ENCODE measurements around the gene VKORC1.

The VKORC1 gene

DNA sequence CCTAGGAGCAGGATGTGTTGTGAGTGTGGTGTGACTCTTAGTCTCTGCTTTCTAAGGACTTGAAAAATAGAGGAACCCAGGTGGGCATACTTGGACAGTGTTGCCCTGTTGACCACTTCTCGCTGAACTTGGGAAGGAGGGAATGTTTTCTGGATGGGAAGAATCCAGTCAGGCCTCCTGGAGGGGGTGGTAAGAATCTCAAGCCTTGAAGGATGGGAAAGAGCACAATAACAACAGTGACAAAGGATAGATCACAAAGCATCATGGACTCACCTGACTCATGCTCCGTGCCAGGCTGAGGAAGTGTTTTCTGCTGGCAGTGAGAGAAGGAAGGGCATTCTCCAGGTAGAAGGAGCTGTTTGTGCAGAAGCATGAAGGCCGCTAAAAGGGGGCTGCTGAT, 31.2 kb upstream of the VKORC1 start:
- H3K4me3 ChIP-seq (ENCODE audit: low read length) = no peak overlapping the region
- peaks cover 8% of the 10 kb centered on the region for H3K36me3 ChIP-seq (ENCODE audit: control insufficient read depth, insufficient read depth, low read length)
- H3K9me3 ChIP-seq (ENCODE audit: control insufficient read depth, low read length) = no peaks in the 10 kb centered on the region
- H3K9ac ChIP-seq (ENCODE audit: low read length) = no peak overlapping the region
- H3K27me3 ChIP-seq (ENCODE audit: control insufficient read depth, insufficient read depth, low read length) = no peaks in the 10 kb centered on the region
- peaks cover 41% of the 10 kb centered on the region for H3K4me1 ChIP-seq (ENCODE audit: control insufficient read depth, insufficient read depth, low read length)

DNA sequence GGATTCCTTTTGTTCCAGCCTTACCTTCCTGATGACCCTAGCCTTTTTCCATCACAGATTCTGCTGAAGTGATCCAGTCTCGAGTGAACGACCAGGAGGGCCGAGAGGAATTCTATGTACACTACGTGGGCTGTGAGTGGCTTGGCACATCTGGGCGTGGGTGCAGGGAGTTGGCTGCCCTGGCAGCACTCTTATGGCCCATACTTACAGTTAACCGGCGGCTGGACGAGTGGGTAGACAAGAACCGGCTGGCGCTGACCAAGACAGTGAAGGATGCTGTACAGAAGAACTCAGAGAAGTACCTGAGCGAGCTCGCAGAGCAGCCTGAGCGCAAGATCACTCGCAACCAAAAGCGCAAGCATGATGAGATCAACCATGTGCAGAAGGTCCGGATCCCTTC, 25.5 kb upstream of the VKORC1 start:
- no peak overlapping the region for H3K4me3 ChIP-seq (ENCODE audit: low read length)
- H3K27me3 ChIP-seq (ENCODE audit: control insufficient read depth, insufficient read depth, low read length) = no peaks in the 10 kb centered on the region
- no peak overlapping the region for H3K9ac ChIP-seq (ENCODE audit: low read length)
- no peaks in the 10 kb centered on the region for H3K9me3 ChIP-seq (ENCODE audit: control insufficient read depth, low read length)
- H3K36me3 ChIP-seq (ENCODE audit: control insufficient read depth, insufficient read depth, low read length) = peaks cover 5% of the 10 kb centered on the region
- H3K4me1 ChIP-seq (ENCODE audit: control insufficient read depth, insufficient read depth, low read length) = peaks cover 10% of the 10 kb centered on the region

DNA sequence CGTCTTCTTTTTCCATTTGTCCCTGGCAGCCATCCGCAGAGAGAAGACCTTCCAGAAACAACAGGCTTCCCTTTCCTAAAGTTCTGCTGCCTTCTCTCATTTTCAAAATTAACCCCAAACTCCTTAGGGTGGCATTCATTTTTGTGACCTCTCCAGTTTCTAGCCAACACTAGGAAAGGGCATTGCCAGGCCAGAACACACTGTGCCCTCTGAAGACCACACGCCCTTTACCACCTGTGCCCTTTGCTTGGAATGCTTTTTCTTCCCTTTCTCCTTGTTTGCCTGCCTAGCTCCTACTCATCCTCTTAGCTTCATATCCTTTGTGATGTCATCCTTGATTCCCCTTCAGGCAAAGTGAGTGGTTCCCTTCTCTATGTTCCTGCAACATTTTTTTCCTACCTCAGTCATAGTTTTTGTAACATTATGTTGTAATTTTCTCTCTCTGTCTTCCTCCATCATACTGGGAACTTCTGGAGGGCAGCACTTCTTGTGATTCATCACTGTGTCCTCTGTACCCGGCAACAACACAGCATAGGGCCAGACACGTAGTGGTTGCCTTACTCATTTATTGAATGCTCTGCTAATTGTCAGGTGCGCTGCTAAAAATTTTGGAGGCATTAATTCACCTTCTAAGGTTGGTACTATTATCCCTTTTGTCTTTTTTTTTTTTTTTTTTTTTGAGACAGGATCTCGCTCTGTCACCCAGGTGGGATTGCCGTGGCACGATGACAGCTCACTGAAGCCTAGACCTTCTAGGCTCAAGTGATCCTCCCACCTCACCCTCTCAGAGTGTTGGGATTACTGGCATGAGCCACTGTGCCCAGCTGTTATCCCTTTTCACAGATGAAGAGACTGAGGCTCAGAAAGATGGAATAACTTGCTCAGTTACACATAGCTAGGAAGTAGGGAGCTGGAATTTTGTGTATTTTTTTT, 23.9 kb upstream of the VKORC1 start:
- Histone ChIP-seq H3K27me3 (ENCODE audit: control insufficient read depth, insufficient read depth, low read length) (no peaks in the 10 kb centered on the region), H3K9me3 (ENCODE audit: control insufficient read depth, low read length) (no peaks in the 10 kb centered on the region), H3K36me3 (ENCODE audit: control insufficient read depth, insufficient read depth, low read length) (peaks cover 5% of the 10 kb centered on the region), H3K4me3 (ENCODE audit: low read length) (peak overlapping the region; percentile 72), H3K9ac (ENCODE audit: low read length) (peak overlapping the region; percentile 96), H3K4me1 (ENCODE audit: control insufficient read depth, insufficient read depth, low read length) (peaks cover 16% of the 10 kb centered on the region)

DNA sequence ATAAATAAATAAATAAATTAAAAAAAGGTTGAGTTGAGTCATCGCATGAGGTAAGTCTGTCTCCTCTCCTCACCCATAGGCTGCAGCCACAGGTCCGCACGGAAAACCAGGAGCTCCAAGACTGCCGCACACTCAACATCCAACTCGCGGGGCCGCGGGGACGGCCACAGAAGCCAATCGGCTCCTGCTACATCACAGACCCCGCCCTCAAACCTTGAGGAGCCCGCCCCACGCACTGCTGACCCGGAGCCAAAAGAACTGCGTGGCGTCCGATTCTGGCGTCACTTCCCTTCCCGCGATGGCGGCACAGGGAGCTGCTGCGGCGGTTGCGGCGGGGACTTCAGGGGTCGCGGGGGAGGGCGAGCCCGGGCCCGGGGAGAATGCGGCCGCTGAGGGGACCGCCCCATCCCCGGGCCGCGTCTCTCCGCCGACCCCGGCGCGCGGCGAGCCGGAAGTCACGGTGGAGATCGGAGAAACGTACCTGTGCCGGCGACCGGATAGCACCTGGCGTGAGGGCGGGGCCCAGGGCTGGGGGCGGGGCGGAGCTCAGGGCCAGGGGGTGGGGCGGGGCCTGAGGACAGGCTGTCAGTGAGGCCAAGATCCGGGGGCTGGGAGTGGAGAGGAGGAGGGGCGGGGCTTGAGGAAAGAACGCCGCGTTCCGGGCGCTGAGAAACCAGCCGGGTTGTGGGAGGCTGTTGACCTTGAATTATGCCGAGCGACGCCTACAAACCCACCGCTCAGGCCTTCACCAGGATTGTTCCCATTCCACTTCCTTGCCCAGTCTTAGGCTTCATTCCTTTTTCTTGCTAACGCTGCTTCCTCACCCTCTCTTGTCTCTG, 23.0 kb upstream of the VKORC1 start, which contains the start of gene KAT8:
TSS of gene KAT8 (plus strand) at position 281 of the 839 bp plus-strand sequence. CDS start at position 299, 18 bp downstream.
- H3K9ac ChIP-seq (ENCODE audit: low read length) = peak within 1 kb of the TSS; percentile 96
- H3K4me1 ChIP-seq (ENCODE audit: control insufficient read depth, insufficient read depth, low read length) = peaks cover 20% of the 10 kb centered on the region
- no peaks in the 10 kb centered on the region for H3K27me3 ChIP-seq (ENCODE audit: control insufficient read depth, insufficient read depth, low read length)
- H3K9me3 ChIP-seq (ENCODE audit: control insufficient read depth, low read length) = no peaks in the 10 kb centered on the region
- peak within 1 kb of the TSS; percentile 72 for H3K4me3 ChIP-seq (ENCODE audit: low read length)
- peaks cover 5% of the 10 kb centered on the region for H3K36me3 ChIP-seq (ENCODE audit: control insufficient read depth, insufficient read depth, low read length)

DNA sequence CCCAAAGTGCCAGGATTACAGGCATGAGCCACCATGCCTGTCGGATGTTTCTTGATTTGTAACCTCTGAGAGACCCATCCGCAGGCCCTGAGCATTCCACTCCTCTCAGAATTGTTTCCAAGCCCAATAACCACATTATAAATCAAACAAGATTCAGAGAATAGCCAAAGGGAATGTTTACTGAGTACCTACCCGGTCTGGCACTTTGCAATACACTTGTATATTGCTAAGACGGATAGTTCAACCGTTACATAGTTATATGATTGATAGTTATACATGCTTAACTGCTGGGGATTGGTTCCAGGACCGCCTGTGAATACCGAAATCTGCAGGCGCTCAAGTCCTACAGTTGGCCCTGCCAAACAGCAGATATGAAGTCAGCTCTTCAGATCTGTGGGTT, 19.9 kb upstream of the VKORC1 start:
- no peak overlapping the region for H3K4me3 ChIP-seq (ENCODE audit: low read length)
- H3K36me3 ChIP-seq (ENCODE audit: control insufficient read depth, insufficient read depth, low read length) = peaks cover 8% of the 10 kb centered on the region
- peaks cover 20% of the 10 kb centered on the region for H3K4me1 ChIP-seq (ENCODE audit: control insufficient read depth, insufficient read depth, low read length)
- no peaks in the 10 kb centered on the region for H3K9me3 ChIP-seq (ENCODE audit: control insufficient read depth, low read length)
- H3K9ac ChIP-seq (ENCODE audit: low read length) = no peak overlapping the region
- H3K27me3 ChIP-seq (ENCODE audit: control insufficient read depth, insufficient read depth, low read length) = no peaks in the 10 kb centered on the region

DNA sequence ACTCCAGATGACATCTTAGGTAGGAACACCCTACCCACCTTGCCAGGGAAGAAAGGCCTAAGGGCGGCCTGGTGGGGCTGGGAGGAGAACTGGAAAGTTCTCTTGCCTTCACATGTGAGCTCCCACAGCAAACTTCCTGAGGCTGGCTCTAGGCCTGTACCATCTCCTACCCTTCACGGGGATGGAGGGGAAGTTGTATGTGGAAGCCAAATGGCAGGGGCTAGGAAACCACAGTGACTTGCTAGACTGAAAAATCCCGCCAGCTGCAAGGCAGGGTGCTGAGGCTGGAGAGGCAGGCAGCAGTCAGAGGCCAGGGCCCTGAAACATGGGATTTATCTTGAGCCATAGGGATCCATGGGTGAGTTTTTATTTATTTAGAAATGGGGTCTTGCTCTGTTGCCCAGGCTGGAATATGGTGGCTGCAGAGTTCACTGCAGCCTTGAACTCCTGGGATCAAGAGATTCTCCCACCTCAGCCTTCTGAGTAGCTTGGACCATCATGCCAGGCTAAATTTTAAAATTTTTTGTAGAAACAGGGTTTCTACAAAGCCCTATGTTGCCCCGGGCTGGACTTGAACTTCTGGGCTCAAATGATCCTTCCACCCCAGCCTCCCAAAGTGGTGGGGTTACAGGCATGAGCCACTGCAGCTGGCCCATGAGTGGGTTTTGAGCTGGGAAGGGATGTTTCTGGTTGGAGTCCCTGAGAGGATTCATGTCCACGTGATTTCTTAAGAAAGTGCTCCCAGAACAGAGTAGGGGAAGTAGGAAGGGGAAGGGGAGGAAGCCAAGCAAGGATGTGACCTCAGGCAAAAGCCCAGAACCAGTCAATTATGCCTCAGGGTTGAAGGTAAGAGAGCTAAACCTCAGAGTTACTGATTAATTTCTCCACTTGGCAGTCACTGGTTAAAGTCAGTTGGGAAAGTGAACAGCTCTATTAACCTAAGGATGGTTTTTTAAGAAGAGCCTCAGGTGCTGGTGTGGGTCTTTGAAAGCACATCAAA, 18.8 kb upstream of the VKORC1 start:
- Histone ChIP-seq H3K27me3 (ENCODE audit: control insufficient read depth, insufficient read depth, low read length) (no peaks in the 10 kb centered on the region), H3K4me1 (ENCODE audit: control insufficient read depth, insufficient read depth, low read length) (peaks cover 21% of the 10 kb centered on the region), H3K9ac (ENCODE audit: low read length) (no peak overlapping the region), H3K36me3 (ENCODE audit: control insufficient read depth, insufficient read depth, low read length) (peaks cover 8% of the 10 kb centered on the region), H3K9me3 (ENCODE audit: control insufficient read depth, low read length) (no peaks in the 10 kb centered on the region), H3K4me3 (ENCODE audit: low read length) (no peak overlapping the region)

DNA sequence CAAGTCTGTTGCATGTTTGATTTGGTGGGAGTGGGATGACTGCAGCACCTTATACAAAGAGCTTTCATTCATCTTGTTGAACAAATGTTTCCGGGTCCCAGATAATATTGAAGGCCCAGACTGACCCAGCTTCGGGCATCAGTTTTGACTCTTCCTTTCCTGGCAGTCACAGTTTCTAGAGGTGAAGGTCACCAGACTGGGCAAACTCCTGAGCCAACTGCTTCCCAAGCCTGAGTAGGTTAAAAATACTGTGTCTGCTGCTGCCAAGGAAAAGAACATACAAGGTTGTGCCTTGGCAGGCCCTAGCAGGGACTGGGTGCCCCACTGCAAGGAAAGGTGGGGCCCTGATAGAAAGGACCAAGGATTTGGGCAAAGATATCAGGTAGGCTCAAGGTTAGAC, 18.1 kb upstream of the VKORC1 start:
- Histone ChIP-seq H3K27me3 (ENCODE audit: control insufficient read depth, insufficient read depth, low read length) (no peaks in the 10 kb centered on the region), H3K4me1 (ENCODE audit: control insufficient read depth, insufficient read depth, low read length) (peaks cover 16% of the 10 kb centered on the region), H3K4me3 (ENCODE audit: low read length) (no peak overlapping the region), H3K9me3 (ENCODE audit: control insufficient read depth, low read length) (no peaks in the 10 kb centered on the region), H3K36me3 (ENCODE audit: control insufficient read depth, insufficient read depth, low read length) (peaks cover 8% of the 10 kb centered on the region), H3K9ac (ENCODE audit: low read length) (no peak overlapping the region)

DNA sequence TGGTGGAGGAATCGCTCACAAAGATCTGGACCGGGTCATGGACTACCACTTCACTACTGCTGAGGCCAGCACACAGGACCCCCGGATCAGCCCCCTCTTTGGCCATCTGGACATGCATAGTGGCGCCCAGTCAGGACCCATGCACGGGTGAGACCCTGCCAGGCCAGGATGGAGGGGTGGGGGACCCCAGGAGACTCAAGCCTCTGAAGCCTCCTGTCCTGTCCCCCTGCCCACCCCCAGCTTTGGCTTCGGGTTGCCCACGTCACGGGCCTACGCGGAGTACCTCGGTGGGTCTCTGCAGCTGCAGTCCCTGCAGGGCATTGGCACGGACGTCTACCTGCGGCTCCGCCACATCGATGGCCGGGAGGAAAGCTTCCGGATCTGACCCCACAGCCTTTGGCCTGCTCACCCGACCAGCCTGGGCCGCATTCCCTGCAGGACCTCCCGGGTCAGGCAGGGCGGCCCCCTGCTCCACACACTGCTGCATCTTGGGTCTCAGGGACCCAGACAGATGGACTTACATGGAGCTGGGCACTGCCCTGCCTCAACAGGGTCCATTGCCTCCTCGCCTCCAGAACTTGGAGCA, 17.4 kb upstream of the VKORC1 start:
- H3K36me3 ChIP-seq (ENCODE audit: control insufficient read depth, insufficient read depth, low read length) = peaks cover 8% of the 10 kb centered on the region
- H3K27me3 ChIP-seq (ENCODE audit: control insufficient read depth, insufficient read depth, low read length) = no peaks in the 10 kb centered on the region
- no peaks in the 10 kb centered on the region for H3K9me3 ChIP-seq (ENCODE audit: control insufficient read depth, low read length)
- H3K4me1 ChIP-seq (ENCODE audit: control insufficient read depth, insufficient read depth, low read length) = peaks cover 16% of the 10 kb centered on the region
- H3K4me3 ChIP-seq (ENCODE audit: low read length) = no peak overlapping the region
- no peak overlapping the region for H3K9ac ChIP-seq (ENCODE audit: low read length)

DNA sequence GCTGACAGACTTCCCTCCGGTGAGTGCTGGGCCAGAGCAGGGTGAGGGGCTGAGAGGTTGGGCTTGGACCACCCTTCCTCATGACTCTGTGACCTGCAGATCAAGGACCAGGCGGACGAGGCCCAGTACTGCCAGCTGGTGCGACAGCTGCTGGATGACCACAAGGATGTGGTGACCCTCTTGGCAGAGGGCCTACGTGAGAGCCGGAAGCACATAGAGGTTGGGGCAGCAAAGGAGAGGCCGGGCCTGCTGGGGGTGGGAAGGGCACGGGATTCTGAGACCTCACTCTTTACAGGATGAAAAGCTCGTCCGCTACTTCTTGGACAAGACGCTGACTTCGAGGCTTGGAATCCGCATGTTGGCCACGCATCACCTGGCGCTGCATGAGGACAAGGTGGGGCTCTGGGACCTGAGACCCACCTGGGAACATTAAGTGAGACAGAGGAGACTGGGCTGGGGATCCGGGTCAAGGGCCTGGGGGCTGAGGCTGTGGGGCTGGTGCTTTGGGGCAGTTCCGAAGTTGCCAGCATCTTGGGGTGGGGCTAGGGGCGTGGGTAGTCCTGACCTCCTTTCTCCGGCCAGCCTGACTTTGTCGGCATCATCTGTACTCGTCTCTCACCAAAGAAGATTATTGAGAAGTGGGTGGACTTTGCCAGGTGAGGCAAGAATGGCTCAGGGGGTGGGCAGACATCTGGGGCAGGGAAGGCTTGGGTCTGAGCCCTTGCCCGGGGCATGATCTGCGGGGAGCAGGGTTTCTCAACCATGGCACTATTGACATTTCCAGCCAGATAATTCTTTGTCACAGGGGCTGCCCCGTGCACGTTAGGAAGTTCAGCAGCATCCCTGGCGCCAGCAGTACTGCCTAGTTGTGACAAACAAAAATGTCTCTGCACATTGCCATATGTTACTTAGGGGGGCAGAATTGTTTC, 15.8 kb upstream of the VKORC1 start:
- peaks cover 8% of the 10 kb centered on the region for H3K36me3 ChIP-seq (ENCODE audit: control insufficient read depth, insufficient read depth, low read length)
- peaks cover 16% of the 10 kb centered on the region for H3K4me1 ChIP-seq (ENCODE audit: control insufficient read depth, insufficient read depth, low read length)
- H3K9ac ChIP-seq (ENCODE audit: low read length) = no peak overlapping the region
- no peaks in the 10 kb centered on the region for H3K9me3 ChIP-seq (ENCODE audit: control insufficient read depth, low read length)
- no peak overlapping the region for H3K4me3 ChIP-seq (ENCODE audit: low read length)
- no peaks in the 10 kb centered on the region for H3K27me3 ChIP-seq (ENCODE audit: control insufficient read depth, insufficient read depth, low read length)

DNA sequence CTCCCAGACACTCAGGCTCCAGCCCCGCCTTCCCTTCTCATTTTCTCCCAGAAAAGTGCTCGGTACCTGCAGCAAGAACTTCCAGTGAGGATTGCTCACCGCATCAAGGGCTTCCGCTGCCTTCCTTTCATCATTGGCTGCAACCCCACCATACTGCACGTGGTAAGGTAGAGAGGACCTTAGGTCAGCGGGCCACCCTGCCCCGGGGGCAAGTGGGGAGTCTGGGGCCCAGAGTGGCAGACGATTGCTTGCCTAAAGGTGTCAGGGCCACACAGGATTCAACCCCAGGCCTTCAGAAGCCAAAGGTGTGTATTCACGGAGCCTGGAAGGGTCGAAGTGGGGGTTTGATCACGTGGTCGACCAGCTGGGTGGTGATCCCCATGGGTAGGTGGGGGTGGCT, 15.0 kb upstream of the VKORC1 start:
- Histone ChIP-seq H3K9me3 (ENCODE audit: control insufficient read depth, low read length) (no peaks in the 10 kb centered on the region), H3K4me3 (ENCODE audit: low read length) (no peak overlapping the region), H3K4me1 (ENCODE audit: control insufficient read depth, insufficient read depth, low read length) (peaks cover 16% of the 10 kb centered on the region), H3K9ac (ENCODE audit: low read length) (no peak overlapping the region), H3K27me3 (ENCODE audit: control insufficient read depth, insufficient read depth, low read length) (no peaks in the 10 kb centered on the region), H3K36me3 (ENCODE audit: control insufficient read depth, insufficient read depth, low read length) (peaks cover 8% of the 10 kb centered on the region)

Measured in mucosa of stomach (tissue), 1 donor.